H9 (cell line): ENCODE data around the gene DISP3. TPM values are rescaled to one million over a fixed set of nuclear protein-coding genes. Genes with fewer than 3 reads are reported as not detected.
A peak's percentile ranks its signal among the peaks of the same experiment; 100 is the strongest.

Experiments
- DNase-seq: peaks from one replicate; pipeline ENCODE4 v3.0.0-alpha.2; 2017
- H2AFZ ChIP-seq: one replicate; pipeline ENCODE4 v1.6.1; 2013; ENCODE audit warnings: mild to moderate bottlenecking, low read length, control low read depth, moderate library complexity
- H2AK5ac ChIP-seq: 2 replicates; pipeline ENCODE4 v1.6.1; 2013; ENCODE audit warnings: low read length, control low read depth, mixed read lengths; ENCODE audit not compliant: insufficient read length
- H2BK120ac ChIP-seq: one replicate; pipeline ENCODE4 v1.6.1; 2013; ENCODE audit warnings: low read depth, mild to moderate bottlenecking, low read length, control low read depth, inconsistent platforms; ENCODE audit not compliant: poor library complexity, severe bottlenecking
- H2BK12ac ChIP-seq: 2 replicates; pipeline ENCODE4 v1.6.1; 2013; ENCODE audit warnings: low read length, control low read depth, mixed read lengths, low read depth; ENCODE audit not compliant: insufficient read length
- H2BK15ac ChIP-seq: 2 replicates; pipeline ENCODE4 v1.6.1; 2013; ENCODE audit warnings: low read depth, low read length, control low read depth
- H2BK20ac ChIP-seq: one replicate; pipeline ENCODE4 v1.6.1; 2013; ENCODE audit warnings: low read depth, mild to moderate bottlenecking, low read length, control low read depth, inconsistent platforms; ENCODE audit not compliant: poor library complexity, severe bottlenecking
- H2BK5ac ChIP-seq: 2 replicates; pipeline ENCODE4 v1.6.1; 2013; ENCODE audit warnings: low read length, control low read depth, mixed read lengths; ENCODE audit not compliant: insufficient read length
- H3K14ac ChIP-seq: 2 replicates; pipeline ENCODE4 v1.6.1; 2013; ENCODE audit warnings: low read length, control low read depth; ENCODE audit not compliant: insufficient read depth
- H3K18ac ChIP-seq: 2 replicates; pipeline ENCODE4 v1.6.1; 2013; ENCODE audit warnings: low read depth, mild to moderate bottlenecking, mixed read lengths, low read length, control low read depth; ENCODE audit not compliant: insufficient read length
- H3K23ac ChIP-seq: 2 replicates; pipeline ENCODE4 v1.6.1; 2013; ENCODE audit warnings: low read length, control low read depth, mixed read lengths, low read depth; ENCODE audit not compliant: insufficient read length
- H3K23me2 ChIP-seq: 2 replicates; pipeline ENCODE4 v1.6.1; 2013; ENCODE audit warnings: low read depth, mild to moderate bottlenecking, mixed read lengths, low read length, control low read depth; ENCODE audit not compliant: insufficient read length, poor library complexity, severe bottlenecking
- H3K27ac ChIP-seq: 2 replicates; pipeline ENCODE4 v1.5.1; 2013; ENCODE audit warnings: low read length, control low read depth, mixed read lengths, low read depth; ENCODE audit not compliant: insufficient read length
- H3K27me3 ChIP-seq: 2 replicates; pipeline ENCODE4 v1.6.1; 2013; ENCODE audit warnings: low read length, control low read depth, inconsistent platforms; ENCODE audit not compliant: insufficient read depth
- H3K4ac ChIP-seq: 2 replicates; pipeline ENCODE4 v1.6.1; 2013; ENCODE audit warnings: low read depth, mild to moderate bottlenecking, control low read depth, inconsistent platforms, low read length, moderate library complexity
- H3K4me1 ChIP-seq: 2 replicates; pipeline ENCODE4 v1.6.1; 2013; ENCODE audit warnings: low read length, control low read depth, inconsistent platforms; ENCODE audit not compliant: insufficient read depth
- H3K4me2 ChIP-seq: 2 replicates; pipeline ENCODE4 v1.6.1; 2013; ENCODE audit warnings: low read length, control low read depth, mixed read lengths; ENCODE audit not compliant: insufficient read length, insufficient read depth
- H3K56ac ChIP-seq: 2 replicates; pipeline ENCODE4 v1.6.1; 2013; ENCODE audit warnings: low read depth, mild to moderate bottlenecking, mixed read lengths, low read length, control low read depth; ENCODE audit not compliant: insufficient read length
- H3K79me1 ChIP-seq: 2 replicates; pipeline ENCODE4 v1.6.1; 2013; ENCODE audit warnings: low read depth, mild to moderate bottlenecking, moderate library complexity, low read length, control low read depth, inconsistent platforms; ENCODE audit not compliant: insufficient read depth, poor library complexity, severe bottlenecking
- H3K79me2 ChIP-seq: 2 replicates; pipeline ENCODE4 v1.6.1; 2013; ENCODE audit warnings: low read length, control low read depth, inconsistent platforms; ENCODE audit not compliant: insufficient read depth
- H3K9ac ChIP-seq: 2 replicates; pipeline ENCODE4 v1.6.1; 2013; ENCODE audit warnings: low read length, control low read depth, mixed read lengths; ENCODE audit not compliant: insufficient read length; ENCODE audit errors: extremely low read depth
- H3K9me3 ChIP-seq: one replicate; pipeline ENCODE4 v1.6.1; 2013; ENCODE audit warnings: low read depth, low read length, inconsistent platforms; ENCODE audit not compliant: control insufficient read depth
- H3T11ph ChIP-seq: one replicate; pipeline ENCODE4 v1.6.1; 2013; ENCODE audit warnings: mild to moderate bottlenecking, low read length, control low read depth, inconsistent platforms
- H4K20me1 ChIP-seq: one replicate; pipeline ENCODE4 v1.6.1; 2013; ENCODE audit not compliant: control insufficient read depth, insufficient read length, insufficient read depth
- H4K5ac ChIP-seq: 2 replicates; pipeline ENCODE4 v1.6.1; 2013; ENCODE audit warnings: low read depth, mild to moderate bottlenecking, mixed read lengths, low read length, control low read depth; ENCODE audit not compliant: insufficient read length
- H4K8ac ChIP-seq: replicated peaks from 2 replicates; pipeline ENCODE4 v1.6.1; 2013; ENCODE audit warnings: low read length, control low read depth, mixed read lengths, low read depth; ENCODE audit not compliant: insufficient read length
- H4K91ac ChIP-seq: 2 replicates; pipeline ENCODE4 v1.6.1; 2013; ENCODE audit warnings: low read depth, mild to moderate bottlenecking, moderate library complexity, mixed read lengths, low read length, control low read depth; ENCODE audit not compliant: insufficient read length
- H3K27ac Mint-ChIP-seq, 3 experiments: 2 replicates in 2 of 3; 3 replicates in 1 of 3; pipeline ENCODE4 v1.8.0; 2020 to 2021; ENCODE audit warnings: mixed read lengths in 3 of 3, mild to moderate bottlenecking in 1 of 3, moderate library complexity in 1 of 3
- H3K27me3 Mint-ChIP-seq: 2 replicates; pipeline ENCODE4 v1.8.0; 2021; ENCODE audit warnings: low read depth, mild to moderate bottlenecking, moderate library complexity, mixed read lengths
- H3K36me3 Mint-ChIP-seq, 3 experiments: 2 replicates in 2 of 3; 3 replicates in 1 of 3; pipeline ENCODE4 v1.8.0; 2020 to 2021; ENCODE audit warnings: low read depth in 3 of 3, mixed read lengths in 3 of 3; ENCODE audit not compliant: insufficient read depth in 1 of 3
- H3K4me1 Mint-ChIP-seq, 2 experiments: 2 replicates each; pipeline ENCODE4 v1.8.0; 2020; ENCODE audit warnings: mixed read lengths in 2 of 2
- H3K4me3 Mint-ChIP-seq, 2 experiments: 2 replicates in 1 of 2; 3 replicates in 1 of 2; pipeline ENCODE4 v1.8.0; 2020 to 2021; ENCODE audit warnings: mild to moderate bottlenecking in 2 of 2, mixed read lengths in 2 of 2, moderate library complexity in 1 of 2
- H3K9me3 Mint-ChIP-seq, 2 experiments: 2 replicates in 1 of 2; 3 replicates in 1 of 2; pipeline ENCODE4 v1.8.0; 2020; ENCODE audit warnings: mild to moderate bottlenecking in 2 of 2, mixed read lengths in 2 of 2, moderate library complexity in 1 of 2
- CTCF ChIP-seq: fragments of 200-600 bp; sonication (generic); conservative IDR thresholded peaks from 3 replicates; pipeline ENCODE4 v1.8.0; 2021; ENCODE audit warnings: antibody characterized with exemption, mild to moderate bottlenecking
- WGBS: extraction: QIAGEN DNeasy Blood & Tissue Kit; methylation state at CpG from one replicate; pipeline ENCODE4 v1.1.7; 2013; ENCODE audit warnings: missing lambda C conversion rate, low lambda C conversion rate, mixed read lengths; ENCODE audit not compliant: insufficient read length; ENCODE audit errors: extremely low coverage; 5-methylcytosine and 5-hydroxymethylcytosine counted together
- total RNA-seq: library from RNA; stranded (reverse); gene quantifications from 2 replicates; pipeline ENCODE4 v1.2.1, GENCODE V29; 2021

Gene DISP3
- total RNA-seq, 1 experiment from 2014 or later: 3.5 TPM

- no peak overlapping the region for H4K5ac ChIP-seq
- H3K9me3 ChIP-seq: no peaks in the 10 kb centered on the region
- H3K4me1 ChIP-seq: peaks cover 5% of the 10 kb centered on the region; the same call in 1 of the 2 replicates
- no peak overlapping the region for H3K23ac ChIP-seq
- no peak overlapping the region for H2BK12ac ChIP-seq
- no peaks in the 10 kb centered on the region; the same call in 1 of the 2 replicates for H3K27me3 Mint-ChIP-seq
- H4K91ac ChIP-seq: no peak overlapping the region
- no CpG with 5 or more reads among the region's 9 CpGs for WGBS
- H2BK5ac ChIP-seq: no peak overlapping the region
- no peaks in the 10 kb centered on the region for H3K79me2 ChIP-seq
- no peak overlapping the region for H3K56ac ChIP-seq
- no peak overlapping the region for H2BK20ac ChIP-seq
- no peak for TF ChIP-seq CTCF
- H2AK5ac ChIP-seq: no peak overlapping the region
- no peak overlapping the region for H3K4me2 ChIP-seq
- no peaks in the 10 kb centered on the region for H4K20me1 ChIP-seq
- no peak overlapping the region for H2AFZ ChIP-seq
- H3K14ac ChIP-seq: no peak overlapping the region
- H3K27me3 ChIP-seq: no peaks in the 10 kb centered on the region
- peaks cover 3 to 5% of the 10 kb centered on the region in 2 experiments; a peak in 3 of 5 replicates for H3K9me3 Mint-ChIP-seq
- no peak overlapping the region for H2BK120ac ChIP-seq
- no peak overlapping the region for H3K18ac ChIP-seq
- no peak overlapping the region for H3K27ac ChIP-seq
- H3K4ac ChIP-seq: no peak overlapping the region
- no peaks in the 10 kb centered on the region for H3K79me1 ChIP-seq
- peaks cover 21 to 44% of the 10 kb centered on the region in 2 experiments for H3K4me1 Mint-ChIP-seq
- peaks cover 0 to 9% (median 5%) of the 10 kb centered on the region in 3 experiments; a peak in 5 of 7 replicates for H3K36me3 Mint-ChIP-seq
- peak overlapping the region in 1 of 3 experiments; percentile 76; a peak in 1 of 7 replicates for H3K27ac Mint-ChIP-seq
- H2BK15ac ChIP-seq: no peak overlapping the region
- no peak overlapping the region for H3K9ac ChIP-seq
- no peak overlapping the region for H4K8ac ChIP-seq
- no peaks in the 10 kb centered on the region for H3K23me2 ChIP-seq
- no peak for DNase-seq
- no peak overlapping the region for H3K4me3 Mint-ChIP-seq
- H3T11ph ChIP-seq: no peak overlapping the region
Measured at GRCh38 chr1:11493972-11494655, 15.2 kb downstream of the DISP3 start.
